Right atrium auricular region (tissue), 2 donors: ENCODE data around the gene ARID3B. TPM values are rescaled to one million over a fixed set of nuclear protein-coding genes. Genes with fewer than 3 reads are reported as not detected.

Experiments used
- DNase-seq: peaks from one replicate; pipeline ENCODE4 v3.0.0-alpha.2; 2019; ENCODE audit warnings: low spot score
- H3K27ac ChIP-seq, 2 donors: fragments of 200-600 bp; sonication (generic); 1 replicate in 1 of 2; 2 replicates in 1 of 2; pipeline ENCODE4 v1.5.1; 2016 to 2019
- H3K27me3 ChIP-seq, 2 donors: fragments of 200-600 bp; sonication (generic); one replicate each; pipeline versions ENCODE4 v1.5.1 to v1.6.0; 2017 to 2019
- H3K36me3 ChIP-seq: fragments of 200-600 bp; sonication (generic); one replicate; pipeline ENCODE4 v1.5.1; 2016
- H3K4me1 ChIP-seq, 2 donors: fragments of 200-600 bp; sonication (generic); one replicate each; pipeline versions ENCODE4 v1.5.1 to v1.6.0; 2017 to 2019
- H3K4me3 ChIP-seq, 2 donors: fragments of 200-600 bp; sonication (generic); 1 replicate in 1 of 2; 2 replicates in 1 of 2; pipeline ENCODE4 v1.5.1; 2017 to 2019; ENCODE audit warnings: mild to moderate bottlenecking in 1 of 2, moderate library complexity in 1 of 2
- H3K9me3 ChIP-seq, 2 donors: fragments of 200-600 bp; sonication (generic); one replicate each; pipeline ENCODE4 v1.5.1; 2019
- total RNA-seq, 2 donors: library from RNA; depleted of rRNA; stranded (reverse); fragments of >200 nt; gene quantifications; one replicate each; pipeline ENCODE4 v1.1.0, GENCODE V29; 2016
- TF ChIP-seq, protein P1 (sequence below), 2 donors: fragments of 200-600 bp; sonication (generic); IDR thresholded peaks; one replicate each; pipeline ENCODE4 v1.5.1; 2019; ENCODE audit warnings: antibody characterized with exemption in 2 of 2

ARID3B gene
- total RNA-seq, 2 donors from 2014 or later: 1.8 to 3.5 TPM

DNA sequence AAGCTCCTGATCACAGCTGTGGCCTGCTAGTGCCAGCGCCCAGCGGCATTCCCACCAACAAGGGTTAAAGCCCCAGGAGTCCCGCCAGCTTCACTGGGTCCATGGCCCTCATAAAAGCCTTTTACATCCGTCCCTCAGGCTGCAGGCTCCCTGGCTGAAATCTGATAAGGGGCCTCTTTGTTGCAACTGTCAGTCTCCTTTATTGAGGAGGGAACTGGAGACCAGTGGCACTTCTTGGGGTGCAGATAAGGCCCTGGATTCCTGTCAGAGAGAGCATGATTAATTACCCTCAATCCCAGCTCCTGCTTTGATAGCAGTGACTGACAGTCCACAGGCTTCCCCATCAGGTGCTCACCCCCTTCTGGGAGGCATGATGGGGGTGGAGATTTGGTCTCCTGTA, 43.8 kb downstream of the ARID3B start:
- TF ChIP-seq, protein P1, sequence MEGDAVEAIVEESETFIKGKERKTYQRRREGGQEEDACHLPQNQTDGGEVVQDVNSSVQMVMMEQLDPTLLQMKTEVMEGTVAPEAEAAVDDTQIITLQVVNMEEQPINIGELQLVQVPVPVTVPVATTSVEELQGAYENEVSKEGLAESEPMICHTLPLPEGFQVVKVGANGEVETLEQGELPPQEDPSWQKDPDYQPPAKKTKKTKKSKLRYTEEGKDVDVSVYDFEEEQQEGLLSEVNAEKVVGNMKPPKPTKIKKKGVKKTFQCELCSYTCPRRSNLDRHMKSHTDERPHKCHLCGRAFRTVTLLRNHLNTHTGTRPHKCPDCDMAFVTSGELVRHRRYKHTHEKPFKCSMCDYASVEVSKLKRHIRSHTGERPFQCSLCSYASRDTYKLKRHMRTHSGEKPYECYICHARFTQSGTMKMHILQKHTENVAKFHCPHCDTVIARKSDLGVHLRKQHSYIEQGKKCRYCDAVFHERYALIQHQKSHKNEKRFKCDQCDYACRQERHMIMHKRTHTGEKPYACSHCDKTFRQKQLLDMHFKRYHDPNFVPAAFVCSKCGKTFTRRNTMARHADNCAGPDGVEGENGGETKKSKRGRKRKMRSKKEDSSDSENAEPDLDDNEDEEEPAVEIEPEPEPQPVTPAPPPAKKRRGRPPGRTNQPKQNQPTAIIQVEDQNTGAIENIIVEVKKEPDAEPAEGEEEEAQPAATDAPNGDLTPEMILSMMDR (IDR thresholded peaks at IDR 0.05): no peak
- Histone ChIP-seq H3K9me3 (no peaks in the 10 kb centered on the region), H3K4me1 (peaks cover 0 to 13% of the 10 kb centered on the region in 2 donors), H3K27me3 (no peaks in the 10 kb centered on the region), H3K36me3 (peaks cover 1% of the 10 kb centered on the region), H3K27ac (no peak overlapping the region), H3K4me3 (no peak overlapping the region)
- no peak for DNase-seq

GRCh38 chr15:74585191-74585590, 44.2 kb downstream of the ARID3B start:
- Histone ChIP-seq H3K4me1 (peaks cover 0 to 13% of the 10 kb centered on the region in 2 donors), H3K27ac (no peak overlapping the region), H3K27me3 (no peaks in the 10 kb centered on the region), H3K4me3 (no peak overlapping the region), H3K9me3 (no peaks in the 10 kb centered on the region), H3K36me3 (peaks cover 4% of the 10 kb centered on the region)
- TF ChIP-seq, protein P1 (IDR thresholded peaks at IDR 0.05): no peak
- no peak for DNase-seq

DNA sequence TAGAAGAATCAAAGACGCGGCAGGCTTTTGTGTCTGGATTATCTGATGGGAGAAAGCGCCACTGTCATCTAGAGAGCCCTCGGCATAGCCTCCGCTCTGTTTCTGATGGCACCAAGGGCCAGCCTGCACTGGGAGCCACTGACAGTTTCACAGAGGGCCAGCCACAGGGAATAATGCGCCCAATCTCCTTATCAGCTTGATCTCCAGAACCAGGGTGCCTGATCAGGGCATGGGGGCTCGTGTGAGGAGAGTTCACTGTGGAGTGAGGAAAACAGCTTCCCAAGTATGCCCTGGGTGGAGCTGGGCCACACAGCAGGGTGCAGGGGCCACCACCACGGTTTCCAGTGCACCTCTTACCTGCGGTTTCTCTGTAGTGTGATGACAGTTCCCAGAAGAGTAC, 44.8 kb downstream of the ARID3B start:
- H3K9me3 ChIP-seq: no peaks in the 10 kb centered on the region
- H3K27ac ChIP-seq: no peak overlapping the region
- TF ChIP-seq, protein P1 (IDR thresholded peaks at IDR 0.05): no peak
- H3K4me3 ChIP-seq: no peak overlapping the region
- H3K4me1 ChIP-seq: peaks cover 0 to 13% of the 10 kb centered on the region in 2 donors
- DNase-seq: no peak
- H3K27me3 ChIP-seq: no peaks in the 10 kb centered on the region
- peaks cover 4% of the 10 kb centered on the region for H3K36me3 ChIP-seq

- Histone ChIP-seq H3K36me3 (peaks cover 23% of the 10 kb centered on the region), H3K4me3 (no peak overlapping the region), H3K27me3 (no peaks in the 10 kb centered on the region), H3K9me3 (no peaks in the 10 kb centered on the region), H3K27ac (no peak overlapping the region), H3K4me1 (peaks cover 0 to 13% of the 10 kb centered on the region in 2 donors)
- no peak for DNase-seq
- TF ChIP-seq, protein P1 (IDR thresholded peaks at IDR 0.05): no peak
Measured at GRCh38 chr15:74589826-74590225, 48.8 kb downstream of the ARID3B start.

- no peak for DNase-seq
- Histone ChIP-seq H3K9me3 (no peaks in the 10 kb centered on the region), H3K27me3 (no peaks in the 10 kb centered on the region), H3K4me3 (no peak overlapping the region), H3K36me3 (peaks cover 23% of the 10 kb centered on the region), H3K27ac (no peak overlapping the region), H3K4me1 (peaks cover 0 to 13% of the 10 kb centered on the region in 2 donors)
- TF ChIP-seq, protein P1 (IDR thresholded peaks at IDR 0.05): no peak
Measured at GRCh38 chr15:74592222-74592621, 51.2 kb downstream of the ARID3B start.

DNA sequence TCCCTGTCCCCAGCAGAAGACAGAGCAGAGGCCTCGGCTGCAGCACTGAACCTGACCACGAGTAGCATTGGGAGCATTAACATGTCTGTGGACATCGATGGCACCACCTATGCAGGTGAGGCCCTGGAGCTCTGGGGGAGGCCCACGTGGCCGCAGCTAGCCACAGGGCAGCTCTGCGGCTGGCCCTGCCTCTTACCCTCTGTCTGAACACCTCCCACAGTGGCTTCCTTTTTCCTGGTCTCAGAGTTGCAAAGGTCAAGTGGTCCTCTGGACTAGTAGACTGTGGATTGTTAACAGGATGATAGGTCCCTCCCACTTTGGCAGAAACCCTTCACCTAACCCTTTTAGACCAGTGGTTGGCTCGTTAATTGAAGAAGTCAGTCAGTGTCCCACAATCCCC, 52.1 kb downstream of the ARID3B start:
- Histone ChIP-seq H3K27me3 (no peaks in the 10 kb centered on the region), H3K9me3 (no peaks in the 10 kb centered on the region), H3K4me3 (no peak overlapping the region), H3K27ac (no peak overlapping the region), H3K36me3 (peaks cover 23% of the 10 kb centered on the region), H3K4me1 (peaks cover 0 to 18% of the 10 kb centered on the region in 2 donors)
- TF ChIP-seq, protein P1 (IDR thresholded peaks at IDR 0.05): no peak
- no peak for DNase-seq
